GM12878 (cell line): ENCODE measurements around the gene RMND5A. TPM values are rescaled to one million over a fixed set of nuclear protein-coding genes. Genes with fewer than 3 reads are reported as not detected.
A peak's percentile ranks its signal among the peaks of the same experiment; 100 is the strongest.

Source experiments
- ATAC-seq: fragments of 200-7000 bp; cut with Tn5 transposase; 3 replicates; pipeline ENCODE4 v1.9.1; 2020; ENCODE audit warnings: mild to moderate bottlenecking, moderate library complexity
- BruUV-seq: library from RNA; stranded (reverse); fragments of 400-500 nt; replicated peaks from 2 replicates; lab custom pipeline; 2021; lab: Mats Ljungman, UMichigan
- CTCF ChIA-PET: fragments of 300-600 bp; sonication (Branson Sonifier 250); formaldehyde crosslinking; extraction: SDS; loops from one replicate; lab custom pipeline; 2021; ENCODE audit warnings: inconsistent platforms; lab: Yijun Ruan, JAX
- POLR2A ChIA-PET: fragments of 350-600 bp; formaldehyde crosslinking; extraction: SDS; loops from one replicate; lab custom pipeline; 2021; ENCODE audit warnings: inconsistent platforms; lab: Charles Lee
- RAD21 ChIA-PET: fragments of 300-600 bp; sonication (Branson Sonifier 250); formaldehyde crosslinking; loops from one replicate; lab custom pipeline; 2023; ENCODE audit warnings: antibody characterized with exemption; ENCODE audit not compliant: unreplicated experiment; lab: Charles Lee
- SMC1A ChIA-PET: fragments of 300-600 bp; sonication (Branson Sonifier 250); formaldehyde crosslinking; loops from one replicate; lab custom pipeline; 2023; ENCODE audit not compliant: unreplicated experiment, uncharacterized antibody; lab: Charles Lee
- DNase-seq: peaks from one replicate; pipeline ENCODE4 v3.0.0-alpha.2; 2011; ENCODE audit warnings: low read depth, low spot score
- FAIRE-seq: peaks from 3 replicates; lab custom pipeline; 2011; peaks lifted over from hg19 to GRCh38; lab: Jason Lieb, UNC
- H2AFZ ChIP-seq: 2 replicates; pipeline ENCODE4 v1.6.0; 2011; ENCODE audit warnings: low read depth, low read length, control low read depth; ENCODE audit not compliant: control insufficient read depth
- H3K27ac ChIP-seq: 2 replicates; pipeline ENCODE4 v1.5.1; 2011; ENCODE audit warnings: control low read depth; ENCODE audit not compliant: control insufficient read depth, insufficient read depth
- H3K27me3 ChIP-seq, 2 experiments: replicated peaks in 1 of 2; 2 replicates each; pipeline versions ENCODE4 v1.6.0 to v1.6.1; 2011; ENCODE audit warnings: low read length in 1 of 2; ENCODE audit not compliant: control insufficient read depth in 2 of 2, insufficient read depth in 2 of 2
- H3K36me3 ChIP-seq, 2 experiments: 2 replicates each; pipeline ENCODE4 v1.5.1; 2011; ENCODE audit warnings: low read length in 1 of 2; ENCODE audit not compliant: control insufficient read depth in 2 of 2, insufficient read depth in 2 of 2
- H3K4me1 ChIP-seq: 2 replicates; pipeline ENCODE4 v1.6.1; 2011; ENCODE audit warnings: mild to moderate bottlenecking, low read length, moderate library complexity, mixed read lengths; ENCODE audit not compliant: control insufficient read depth, insufficient read depth
- H3K4me2 ChIP-seq: 2 replicates; pipeline ENCODE4 v1.6.0; 2011; ENCODE audit warnings: control low read depth; ENCODE audit not compliant: control insufficient read depth, insufficient read depth
- H3K4me3 ChIP-seq: fragments of 200-600 bp; sonication (generic); 2 replicates; pipeline ENCODE4 v1.5.1; 2016
- H3K79me2 ChIP-seq: 2 replicates; pipeline ENCODE4 v1.6.0; 2011; ENCODE audit warnings: low read length; ENCODE audit not compliant: control insufficient read depth, insufficient read depth
- H3K9ac ChIP-seq: 2 replicates; pipeline ENCODE4 v1.8.0; 2011; ENCODE audit warnings: low read length, control low read depth, mixed read lengths; ENCODE audit not compliant: control insufficient read depth, insufficient read depth
- H3K9me3 ChIP-seq: replicated peaks from 3 replicates; pipeline ENCODE4 v1.5.1; 2011; ENCODE audit warnings: mild to moderate bottlenecking, low read length; ENCODE audit not compliant: control insufficient read depth, insufficient read depth
- H4K20me1 ChIP-seq: 2 replicates; pipeline ENCODE4 v1.6.0; 2011; ENCODE audit not compliant: control insufficient read depth, insufficient read depth
- CREB1 ChIP-seq: IDR thresholded peaks from 2 replicates; pipeline ENCODE4 v1.6.1; 2012; ENCODE audit warnings: low read depth, mild to moderate bottlenecking, inconsistent platforms
- CUX1 ChIP-seq: IDR thresholded peaks from 2 replicates; pipeline ENCODE4 v1.6.1; 2012; ENCODE audit warnings: improper control_type of control experiment, low read depth, low read length; ENCODE audit not compliant: insufficient replicate concordance
- FOS ChIP-seq: IDR thresholded peaks from 3 replicates; pipeline ENCODE4 v1.6.1; 2011; ENCODE audit warnings: borderline replicate concordance; ENCODE audit not compliant: insufficient read length; ENCODE audit errors: extremely low read depth
- IKZF2 ChIP-seq, 2 experiments: fragments of 450-650 bp; IDR thresholded peaks; 2 replicates each; pipeline ENCODE4 v1.6.1; 2017; ENCODE audit warnings: mild to moderate bottlenecking in 2 of 2, moderate library complexity in 2 of 2
- MTA3 ChIP-seq: IDR thresholded peaks from 2 replicates; pipeline ENCODE4 v1.6.1; 2012; ENCODE audit warnings: low read length, inconsistent platforms, borderline replicate concordance
- NKRF ChIP-seq: fragments of 450-650 bp; conservative IDR thresholded peaks from 2 replicates; pipeline ENCODE4 v1.6.1; 2017; ENCODE audit warnings: mild to moderate bottlenecking, moderate library complexity
- PAX5 ChIP-seq: IDR thresholded peaks from 2 replicates; pipeline ENCODE4 v1.6.1; 2011; ENCODE audit warnings: low read depth, low read length, borderline replicate concordance
- ZBTB11 ChIP-seq: fragments of 450-650 bp; formaldehyde crosslinking; IDR thresholded peaks from 2 replicates; pipeline ENCODE4 v1.5.0; 2022; ENCODE audit warnings: mild to moderate bottlenecking, missing genetic modification characterization
- WGBS: methylation state at CpG from one replicate; pipeline ENCODE4 v1.1.6; 2016; ENCODE audit warnings: low lambda C conversion rate; ENCODE audit not compliant: insufficient replicate concordance, insufficient coverage; ENCODE audit errors: missing lambda C conversion rate; 5-methylcytosine and 5-hydroxymethylcytosine counted together
- in situ Hi-C: fragments of 300-500 bp; cut with MboI; formaldehyde crosslinking; loops from 9 replicates; pipeline ENCODE4 v1.14.3; 2018; ENCODE audit warnings: mixed read lengths
- intact Hi-C: fragments of 100-400 bp; cut with micrococcal nuclease; formaldehyde crosslinking; loops from one replicate; pipeline ENCODE4 v1.14.2; 2022; ENCODE audit not compliant: unreplicated experiment
- polyA plus RNA-seq, 11 experiments: library from polyadenylated mRNA; depleted of rRNA in 4 of 11; unstranded in 6 of 11; stranded (reverse) in 5 of 11; fragments of >200 nt; fragmentation: Nextera tagmentation in 4 of 11; fragmentation: Illumina TruSeq in 1 of 11; extraction: Ambion mirVana in 4 of 11; extraction: Trizol in 1 of 11; gene quantifications; 1 replicate in 1 of 11; 2 replicates in 10 of 11; pipeline versions ENCODE4 v1.2.1 to v1.2.3, GENCODE V29; 2011 to 2016; ENCODE audit warnings: inconsistent platforms in 2 of 11, missing spikeins in 2 of 11, low read depth in 1 of 11
- total RNA-seq, 4 experiments: library from RNA; depleted of rRNA in 3 of 4; stranded (reverse); fragments of >200 nt in 3 of 4; fragmentation: Illumina TruSeq in 1 of 4; extraction: Trizol in 1 of 4; gene quantifications; 2 replicates each; pipeline versions ENCODE4 v1.2.1 to v1.2.3, GENCODE V29; 2013 to 2021

The RMND5A gene
- total and polyA plus RNA-seq, 10 of the 15 experiments (the other 5 are each of a cell fraction or from before 2014, with no cell fraction given): 8.3 to 33.6 (median 23.2) TPM

GRCh38 chr2:86782748-86783147 lies 62.7 kb downstream of the RMND5A start (continued):
- no peak for TF ChIP-seq NKRF
- no peak for TF ChIP-seq ZBTB11 (CRISPR knock-in tag)
- TF ChIP-seq, all 136 proteins: peak for 0

- no peaks in the 10 kb centered on the region for H3K79me2 ChIP-seq
- no peak overlapping the region; the same call in 1 of the 2 replicates for H3K4me3 ChIP-seq
- H4K20me1 ChIP-seq: no peaks in the 10 kb centered on the region
- in situ Hi-C loops: no loop called here
- no peaks in the 10 kb centered on the region for H3K9me3 ChIP-seq
- ChIA-PET RAD21 (interaction anchor here (0.9 to 1.1 kb wide), 2 partner anchors 13 to 19 kb away, joined by 4 to 6 read pairs; no protein-coding TSS in a partner anchor), POLR2A (interaction anchor here (0.6 to 1.0 kb wide), 3 partner anchors 14 to 24 kb away, joined by 3 to 4 read pairs (median 3); no protein-coding TSS in a partner anchor), SMC1A (interaction anchor here (1.1 to 1.9 kb wide), 5 partner anchors 14 to 21 kb away, joined by 4 to 7 read pairs (median 5); no protein-coding TSS in a partner anchor), CTCF (interaction anchor here (1.3 to 2.7 kb wide), 2 partner anchors 15 to 19 kb away, joined by 3 to 13 read pairs; no protein-coding TSS in a partner anchor)
- H3K4me2 ChIP-seq: peak overlapping the region; percentile 47
- intact Hi-C loops: no loop called here
- peaks cover 0 to 2% of the 10 kb centered on the region in 2 experiments; a peak in 1 of 4 replicates for H3K27me3 ChIP-seq
- no peaks in the 10 kb centered on the region for H3K36me3 ChIP-seq
- ATAC-seq (peak; percentile 99), FAIRE-seq (peak; percentile 92), DNase-seq (peak; percentile 61)
- H3K9ac ChIP-seq: no peak overlapping the region
- peaks cover 12% of the 10 kb centered on the region for H3K4me1 ChIP-seq
- 12% methylated on average over 8 of the region's 8 CpGs for WGBS
- H3K27ac ChIP-seq: no peak overlapping the region
- BruUV-seq: no TSS peak
- peak overlapping the region; percentile 32 for H2AFZ ChIP-seq
- TF ChIP-seq CREB1: peak; percentile 97
- no peak for TF ChIP-seq CUX1
- TF ChIP-seq PAX5: peak; percentile 30; the same call in 1 of the 2 replicates
- TF ChIP-seq MTA3: no peak
- peak; percentile 62 to 67 for TF ChIP-seq IKZF2 (IDR thresholded peaks at IDR 0.05)
- TF ChIP-seq FOS: no peak
Measured at GRCh38 chr2:86783615-86784339, 63.7 kb downstream of the RMND5A start.
